HG03135 (cell line): ENCODE measurements around the gene LRRC59.

Experiments
- ATAC-seq: cut with Tn5 transposase; IDR thresholded peaks from one replicate; pipeline ENCODE4 v1.9.1; 2021; ENCODE audit warnings: mild to moderate bottlenecking, moderate library complexity; ENCODE audit not compliant: unreplicated experiment

Gene LRRC59

DNA sequence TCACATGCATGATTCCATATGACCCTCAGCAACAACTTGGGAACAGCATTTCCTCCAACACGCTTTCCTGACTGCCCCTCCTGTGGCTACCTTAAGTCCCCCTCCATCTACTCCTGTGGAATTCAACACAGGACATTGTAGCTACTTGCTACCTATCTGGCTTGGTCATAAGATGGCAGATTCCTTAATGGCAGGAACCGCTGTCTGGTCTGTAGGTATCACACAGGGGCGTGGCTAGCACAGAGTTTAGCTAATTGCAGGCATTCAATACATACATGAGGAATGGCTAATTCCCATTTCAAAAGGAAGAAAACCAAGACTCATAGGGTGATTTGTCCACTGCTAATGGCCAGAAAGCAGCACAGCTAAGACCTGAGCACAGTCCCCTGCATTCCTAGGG, 8.6 kb downstream of the LRRC59 start:
- no peak for ATAC-seq

DNA sequence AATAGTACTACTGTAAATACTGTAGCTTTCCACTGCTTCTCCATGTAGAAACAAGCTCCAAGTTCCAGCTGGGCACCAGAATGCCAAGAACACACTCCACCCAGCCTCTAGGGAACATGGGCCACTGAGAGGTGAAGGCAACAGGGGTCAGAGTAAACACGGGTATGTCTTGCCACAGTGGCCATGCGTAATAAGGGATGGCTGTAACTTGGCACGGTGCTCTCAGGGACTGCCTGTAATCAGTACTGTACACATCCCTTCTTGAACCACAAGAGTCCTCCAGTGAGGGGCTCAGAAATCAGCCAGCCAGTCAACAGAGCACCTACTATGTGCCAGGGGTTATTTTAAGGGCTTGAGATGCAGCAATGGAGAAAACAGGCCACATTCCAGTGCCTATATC, 10.8 kb downstream of the LRRC59 start:
- no peak for ATAC-seq

DNA sequence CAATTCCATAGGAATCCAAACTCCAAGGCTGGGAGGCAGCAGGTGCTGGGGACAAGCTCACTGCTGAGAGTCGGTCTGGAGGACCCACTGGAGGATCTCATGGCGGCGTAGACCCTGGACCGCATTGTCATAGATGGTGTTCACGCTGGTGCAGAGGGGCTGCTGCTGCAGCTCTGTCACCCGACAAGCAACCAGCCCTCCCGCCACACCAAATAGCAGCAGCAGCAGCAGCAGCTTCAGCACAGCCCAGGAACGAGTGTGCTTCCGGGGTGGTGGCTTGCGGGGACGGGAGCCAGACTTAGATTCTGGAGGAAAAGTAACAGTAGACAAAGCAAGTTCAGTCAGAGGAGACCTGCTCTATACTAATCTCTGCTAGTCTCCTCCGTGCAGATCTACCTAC, 14.4 kb downstream of the LRRC59 start:
- no peak for ATAC-seq

DNA sequence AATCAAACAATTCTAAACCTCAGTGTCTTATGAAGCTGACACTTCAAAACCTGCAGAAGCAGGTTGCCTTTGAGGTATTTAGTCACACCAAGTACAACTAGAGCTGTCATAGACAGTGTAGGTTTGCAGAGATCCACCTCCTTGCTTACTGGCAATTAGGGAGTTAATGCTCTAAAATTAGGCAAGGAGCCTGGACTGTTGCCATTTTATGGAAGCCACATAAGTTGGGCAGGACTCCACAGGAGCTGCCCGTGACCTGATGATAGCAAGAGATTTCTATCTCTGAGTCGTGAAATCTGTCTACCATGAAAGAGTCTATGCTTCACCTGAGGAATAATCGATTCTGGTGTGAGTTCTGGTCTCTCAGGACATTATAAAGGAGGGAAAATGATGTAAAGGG, 15.4 kb downstream of the LRRC59 start:
- no peak for ATAC-seq

DNA sequence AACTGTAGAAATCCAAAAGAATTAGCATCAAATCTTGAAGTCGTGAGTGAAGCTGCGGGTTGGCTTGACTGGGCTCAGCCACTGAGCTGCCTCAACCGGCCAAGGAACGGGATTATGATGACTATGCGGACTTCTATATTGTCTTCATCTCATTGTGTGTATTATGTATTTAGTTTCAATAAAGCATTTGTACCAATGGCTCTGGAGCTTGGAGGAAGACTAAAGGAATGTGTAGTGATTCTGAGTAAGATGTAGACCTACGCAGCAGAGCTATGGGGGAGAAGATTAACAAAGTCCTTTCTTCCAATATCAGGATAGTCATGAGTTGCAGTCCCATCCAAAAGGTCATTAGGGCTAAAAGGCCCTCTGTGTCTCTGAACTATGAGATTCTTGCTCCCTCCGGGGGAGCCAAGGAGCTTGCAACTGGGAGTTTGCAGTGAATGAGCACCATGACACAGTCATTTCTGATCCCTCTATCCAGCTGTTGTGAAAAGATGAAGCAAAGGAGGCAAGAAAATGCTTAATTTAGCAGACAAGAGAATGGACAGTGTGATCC, 16.0 kb downstream of the LRRC59 start:
- no peak for ATAC-seq

DNA sequence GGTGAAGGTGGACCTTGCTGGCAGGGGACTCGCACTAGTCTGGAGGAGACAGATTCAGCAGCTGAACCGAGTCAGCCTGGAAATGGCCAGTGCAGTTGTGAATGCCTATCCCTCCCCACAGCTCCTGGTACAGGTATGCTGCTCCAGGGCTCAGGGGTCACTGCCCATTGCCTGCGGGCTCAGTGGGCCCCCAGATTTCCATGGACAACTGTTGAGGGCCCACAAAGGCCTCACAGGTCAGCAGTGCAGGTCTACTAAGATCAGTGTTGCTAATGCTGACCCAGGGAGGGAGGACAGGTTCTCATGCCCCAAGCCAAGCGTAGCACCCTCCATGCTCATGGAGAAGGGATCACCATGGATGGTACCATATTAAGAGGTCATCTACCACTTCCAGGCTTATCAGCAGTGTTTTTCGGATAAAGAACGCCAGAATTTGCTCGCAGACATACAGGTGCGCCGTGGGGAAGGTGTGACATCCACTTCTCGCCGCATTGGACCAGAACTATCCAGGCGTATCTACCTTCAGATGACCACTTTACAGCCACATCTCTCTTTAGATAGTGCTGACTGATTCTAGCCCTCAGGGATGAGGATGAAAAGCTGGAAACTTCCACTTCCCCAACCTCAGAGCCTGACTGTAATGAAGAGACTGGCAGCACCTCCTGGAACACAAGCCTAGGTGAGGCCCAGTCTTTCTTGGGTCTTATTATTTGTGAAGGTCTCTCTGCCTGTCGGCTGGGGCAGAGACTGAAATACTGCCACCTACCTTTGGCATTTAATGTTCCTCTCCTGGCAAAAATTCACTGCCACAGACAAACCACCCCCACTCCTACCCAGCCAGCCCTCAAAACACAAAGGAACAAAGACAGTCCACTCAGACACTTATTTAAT, 16.7 kb downstream of the LRRC59 start:
- no peak for ATAC-seq

DNA sequence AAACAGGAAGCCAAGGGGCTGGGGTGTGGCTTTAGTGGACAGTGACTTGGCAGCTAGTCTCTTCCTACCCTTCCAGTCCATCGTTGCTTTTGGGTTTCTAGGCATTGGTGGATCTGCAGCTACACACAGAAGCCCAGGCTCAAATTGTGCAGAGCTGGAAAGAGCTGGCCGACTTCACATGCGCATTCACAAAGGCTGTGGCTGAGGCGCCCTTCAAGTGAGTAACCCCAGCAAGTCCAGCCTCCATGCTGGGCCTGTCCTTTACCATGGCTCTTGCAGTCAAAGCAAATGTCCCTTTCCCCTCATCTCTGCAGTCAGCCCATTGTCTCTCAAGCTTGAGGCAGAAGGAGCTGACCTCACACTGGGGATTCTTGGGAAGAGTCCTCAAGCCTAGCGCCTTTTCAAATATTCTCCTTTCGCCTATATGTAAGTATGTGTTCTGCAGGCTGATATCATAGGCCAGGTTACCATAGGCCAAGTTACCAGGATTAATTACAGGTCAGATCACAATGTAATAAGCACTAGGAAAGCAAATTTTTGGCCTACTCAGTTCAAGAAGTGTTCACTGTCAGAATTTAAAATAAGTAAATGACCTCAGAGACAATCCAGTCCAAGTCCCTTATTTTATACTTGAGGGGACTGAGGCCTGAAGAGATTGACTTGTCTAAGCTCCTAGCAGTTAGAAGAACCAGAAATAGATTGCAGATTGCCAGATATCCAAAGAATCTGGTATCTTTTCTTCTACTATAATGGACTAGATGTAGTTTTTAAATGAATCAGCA, 17.8 kb downstream of the LRRC59 start:
- ATAC-seq = no peak

GRCh38 chr17:50375858-50376538, 21.3 kb downstream of the LRRC59 start:
- ATAC-seq = no peak

DNA sequence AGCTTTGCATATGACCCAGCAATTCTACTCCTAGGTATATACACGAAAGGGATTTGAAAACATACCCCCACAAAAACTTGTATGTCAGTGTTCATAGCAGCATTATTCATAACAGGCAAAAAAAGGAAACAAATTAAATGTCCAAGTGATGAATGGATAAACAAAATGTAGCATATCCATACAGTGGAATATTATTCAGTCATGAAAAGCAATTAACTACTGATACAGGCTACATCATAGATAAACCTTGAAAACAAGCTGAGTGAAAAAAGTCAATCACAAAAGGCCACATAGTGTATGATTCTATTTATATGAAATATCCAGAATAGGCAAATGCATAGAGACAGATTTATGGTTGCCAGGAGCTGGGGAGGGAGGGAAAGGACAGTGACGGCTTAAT, 23.6 kb downstream of the LRRC59 start:
- no peak for ATAC-seq

GRCh38 chr17:50372758-50373556, 24.4 kb downstream of the LRRC59 start, which contains the start of the genes EME1 and MRPL27:
Gene EME1 (plus strand): TSS chr17:50373229. CDS start chr17:50375209, 1,980 bp downstream.
Gene MRPL27 (minus strand): TSS chr17:50373184. CDS start chr17:50373170, 14 bp downstream.
- ATAC-seq = peak; percentile 81

- no peak for ATAC-seq
These were observed 25.0 kb downstream of the LRRC59 start for GRCh38 chr17:50372222-50372757.

- no peak for ATAC-seq
These were observed 25.8 kb downstream of the LRRC59 start for GRCh38 chr17:50371526-50371925.

DNA sequence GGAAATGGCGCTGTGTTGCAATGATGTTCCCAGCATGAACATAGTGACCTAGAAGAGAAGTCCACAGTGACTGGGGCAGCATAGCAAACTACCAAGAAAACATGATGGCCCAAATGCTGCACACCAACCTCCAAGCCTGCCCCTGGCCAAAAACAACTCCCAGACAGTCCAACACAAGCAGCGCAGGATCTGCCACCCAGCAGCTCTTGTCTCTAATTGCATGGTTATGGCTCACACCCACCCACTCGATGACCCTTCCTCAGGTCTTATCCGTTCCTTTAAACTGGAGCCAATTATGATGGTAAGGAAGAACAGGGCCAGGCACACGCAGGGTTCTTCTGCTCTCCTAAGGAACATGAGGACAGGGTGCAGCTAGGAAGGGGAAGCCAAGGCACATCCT, 27.3 kb downstream of the LRRC59 start:
- no peak for ATAC-seq

DNA sequence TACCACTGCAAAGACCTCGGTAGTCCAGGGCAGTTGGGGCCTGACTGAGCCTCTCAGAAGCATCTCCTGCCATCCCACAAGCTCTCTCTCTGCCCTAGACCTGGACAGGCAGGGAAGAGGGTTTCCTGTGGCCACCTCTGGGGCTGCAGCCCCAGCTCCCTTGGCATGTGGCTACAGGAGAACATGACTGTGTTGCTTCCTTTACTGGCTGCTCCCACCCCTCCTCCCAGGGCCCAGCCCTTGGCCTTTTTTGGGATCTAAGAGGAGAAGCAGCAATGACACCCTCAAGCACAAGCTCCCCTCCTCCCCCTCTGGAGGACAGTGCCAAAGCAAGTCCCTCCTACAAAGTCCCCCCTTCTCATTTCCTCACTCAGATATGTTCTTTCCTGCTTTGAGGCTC, 29.9 kb downstream of the LRRC59 start:
- no peak for ATAC-seq

- no peak for ATAC-seq
These were observed 31.5 kb downstream of the LRRC59 start for GRCh38 chr17:50365649-50366393.

DNA sequence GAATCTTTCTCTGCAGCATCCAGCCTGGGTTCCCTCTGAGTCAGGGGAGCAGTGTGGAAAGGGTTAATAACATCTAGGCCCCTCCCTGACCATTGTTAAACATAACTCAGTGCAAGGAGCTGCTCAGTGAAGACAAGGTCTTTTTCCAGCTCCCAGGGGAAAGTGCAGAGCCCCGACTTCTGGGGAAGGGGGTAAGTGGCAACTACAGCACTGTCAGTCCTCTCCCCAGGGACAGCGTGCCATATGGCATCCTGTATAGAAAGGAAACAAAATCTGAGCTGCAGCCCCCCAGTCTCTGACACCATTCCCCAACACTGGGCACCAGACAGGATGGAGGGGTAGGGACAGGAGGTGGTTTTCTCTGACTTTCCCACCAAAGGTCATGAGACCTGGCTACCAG, 32.2 kb downstream of the LRRC59 start:
- no peak for ATAC-seq

DNA sequence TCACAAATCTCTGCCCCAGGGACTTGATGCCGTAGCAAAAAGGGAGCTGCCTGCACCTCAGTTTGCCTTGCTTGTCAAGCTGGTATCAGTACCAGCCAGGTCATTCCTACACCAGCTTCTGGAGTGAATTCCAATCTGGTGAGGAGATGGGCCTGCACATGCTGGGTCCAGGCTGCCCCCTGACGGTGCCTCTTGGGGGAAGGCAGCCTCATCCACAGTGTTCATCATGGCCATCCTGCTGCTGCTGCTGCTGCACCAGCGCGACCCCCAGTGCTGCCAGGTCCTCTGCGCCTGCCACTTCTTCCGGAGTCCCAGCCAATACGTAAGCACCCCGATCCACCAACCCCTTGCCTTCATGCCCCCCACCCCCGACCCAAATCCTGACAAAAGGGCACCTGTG, 32.6 kb downstream of the LRRC59 start:
- no peak for ATAC-seq

GRCh38 chr17:50364061-50364458, 33.3 kb downstream of the LRRC59 start:
- ATAC-seq = no peak
